Measurements from ENCODE around the gene KPNA2.
"Not testable (repeated sequence)": the region's sequence is repeated elsewhere in the genome, so short reads cannot be mapped to it uniquely, and the experiment has no call there.

The KPNA2 gene

GRCh38 chr17:68020409-68020756, 15.2 kb upstream of the KPNA2 start:
- no peak for DNase-seq

GRCh38 chr17:68020791-68021190, 14.7 kb upstream of the KPNA2 start:
- DNase-seq, result not testable (repeated sequence)

- no peak for DNase-seq
These were observed 13.6 kb upstream of the KPNA2 start for GRCh38 chr17:68021963-68022362.

- DNase-seq, result not testable (repeated sequence)
These were observed 13.0 kb upstream of the KPNA2 start for GRCh38 chr17:68022547-68022946.

- DNase-seq, result no peak
These were observed 5.9 kb upstream of the KPNA2 start for GRCh38 chr17:68029512-68030215.

- peak; percentile 10 for DNase-seq
These were observed 1.7 kb upstream of the KPNA2 start for GRCh38 chr17:68033636-68034451.

DNA sequence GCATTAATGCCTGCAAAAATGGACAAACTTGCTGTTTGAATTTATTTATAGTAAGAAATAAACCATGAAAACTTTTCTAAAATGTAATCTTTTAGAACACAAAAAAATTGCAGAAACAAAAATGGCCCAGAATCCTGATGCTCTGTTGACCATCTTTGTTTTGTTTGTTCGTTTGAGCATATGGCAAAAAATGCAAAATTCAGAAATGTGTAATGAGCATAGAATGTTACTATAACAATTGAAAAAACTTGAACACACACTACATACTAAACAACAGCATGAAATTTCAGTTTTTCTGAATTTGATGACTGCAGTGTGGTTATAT, 1.1 kb upstream of the KPNA2 start:
- no peak for DNase-seq

GRCh38 chr17:68035131-68035522, 408 bp upstream of the KPNA2 start:
- peak; percentile 99 for DNase-seq

DNA sequence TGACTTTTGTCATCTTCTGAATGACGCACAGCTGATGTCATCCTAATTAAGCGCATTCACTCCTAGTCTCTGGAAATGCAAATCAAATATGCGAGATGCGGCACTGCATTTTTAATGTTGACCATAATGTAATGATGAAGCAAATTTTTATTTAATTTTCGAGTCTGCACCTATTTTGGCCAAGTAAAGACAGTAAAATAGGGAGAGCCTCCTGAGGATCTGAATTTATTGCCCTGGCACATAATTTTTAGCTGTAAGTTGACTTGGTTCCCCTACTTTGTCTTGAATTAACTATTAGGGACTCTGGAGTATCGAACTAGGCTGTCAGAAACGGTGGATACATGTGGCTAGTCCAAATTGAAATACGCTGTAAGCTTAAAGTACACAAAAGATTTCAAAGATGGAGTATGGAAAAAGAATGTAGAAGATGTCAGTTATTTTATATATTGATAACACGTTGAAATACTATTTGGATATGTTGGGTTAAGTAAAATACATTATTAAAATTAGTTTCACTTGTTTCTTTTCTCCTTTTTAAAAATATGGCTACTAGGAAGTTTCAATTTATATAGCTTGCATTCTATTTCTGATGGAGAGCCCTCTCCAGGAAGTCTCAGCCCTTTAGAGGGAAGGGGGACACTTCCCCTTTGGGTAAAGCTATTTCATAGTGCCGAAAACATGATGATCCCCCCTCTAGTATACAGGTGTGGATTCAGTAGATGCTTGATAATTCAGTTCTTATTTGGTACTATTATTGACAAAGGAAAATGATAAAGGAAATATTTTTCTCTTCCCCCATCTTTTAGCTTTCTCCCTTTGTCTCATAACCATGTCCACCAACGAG, 991 bp downstream of the KPNA2 start:
- peak; percentile 5 for DNase-seq

DNA sequence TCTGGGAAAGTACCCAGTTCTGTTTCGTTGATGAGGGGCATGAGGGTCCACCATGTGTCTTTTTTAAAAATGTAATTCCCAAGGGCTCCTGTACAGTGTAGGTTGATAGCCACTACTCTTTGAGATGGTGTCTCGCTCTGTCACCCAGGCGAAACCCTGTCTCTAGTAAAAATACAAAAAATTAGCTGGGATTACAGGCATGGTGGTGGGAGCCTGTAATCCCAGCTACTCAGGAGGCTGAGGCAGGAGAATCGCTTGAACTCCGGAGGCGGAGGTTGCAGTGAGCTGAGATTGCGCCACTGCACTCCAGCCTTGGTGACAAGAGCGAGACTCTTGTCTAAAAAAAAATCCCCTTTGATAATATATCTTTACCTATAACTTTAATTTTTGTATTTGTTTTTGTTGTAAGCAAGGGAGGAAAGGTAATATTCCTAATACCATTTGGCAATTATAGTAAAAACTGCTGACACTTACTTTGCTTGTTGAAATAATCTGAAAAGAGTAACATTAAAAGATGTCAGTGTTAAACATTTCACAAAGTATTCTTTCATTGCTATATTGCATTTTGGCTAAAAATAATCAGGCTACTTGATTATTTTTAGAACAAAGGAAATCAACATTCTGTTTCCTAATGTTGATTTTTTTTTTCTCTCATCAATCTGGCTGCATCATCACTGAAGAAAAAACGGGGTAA, 11.8 kb downstream of the KPNA2 start:
- no peak for DNase-seq

GRCh38 chr17:68047890-68048542, 12.5 kb downstream of the KPNA2 start:
- not testable (repeated sequence) for DNase-seq

DNA sequence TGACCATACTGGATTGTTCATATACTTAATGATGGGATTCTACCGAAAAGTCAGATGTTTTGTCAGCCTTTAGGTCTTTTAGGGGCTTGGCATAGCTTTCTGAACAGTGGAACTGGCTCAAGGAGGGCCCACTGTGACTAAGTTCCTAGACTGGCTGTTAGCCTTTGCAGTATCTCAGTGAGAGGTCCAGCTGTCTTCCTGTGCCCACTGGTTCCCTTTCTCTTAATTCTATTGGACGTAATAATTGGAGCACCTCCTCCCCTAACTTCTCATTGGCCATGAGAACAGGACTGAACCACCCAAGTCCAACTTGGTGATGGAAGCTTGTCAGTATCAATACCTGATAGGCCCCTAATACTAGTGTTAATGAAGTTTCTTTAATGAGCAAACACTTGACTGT, 13.5 kb downstream of the KPNA2 start:
- DNase-seq, result no peak

DNA sequence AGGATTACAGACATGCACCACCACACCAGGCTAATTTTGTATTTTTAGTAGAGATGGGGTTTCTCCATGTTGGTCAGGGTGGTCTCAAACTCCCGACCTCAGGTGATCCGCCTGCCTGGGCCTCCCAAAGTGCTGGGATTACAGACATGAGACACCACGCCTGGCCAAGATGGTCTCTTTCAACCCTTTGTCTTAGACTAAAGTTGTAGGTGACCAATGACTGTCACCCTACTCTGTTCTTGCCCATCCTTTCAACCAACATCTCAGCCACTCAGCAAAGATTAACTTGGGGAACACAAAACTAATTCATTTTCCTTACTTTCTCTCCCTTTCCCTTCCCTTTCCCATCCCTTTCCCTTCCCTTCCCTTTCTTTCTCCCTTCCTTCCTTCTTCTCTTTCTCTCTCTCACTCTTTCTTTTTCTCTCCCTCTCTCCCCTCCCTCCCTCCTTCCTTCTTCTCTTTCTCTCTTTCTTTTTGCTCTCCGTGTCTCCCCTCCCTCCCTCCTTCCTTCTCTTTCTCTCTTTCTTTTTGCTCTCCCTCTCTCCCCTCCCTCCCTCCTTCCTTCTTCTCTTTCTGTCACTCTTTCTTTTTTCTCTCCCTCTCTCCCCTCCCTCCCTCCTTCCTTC, 14.4 kb downstream of the KPNA2 start:
- not testable (repeated sequence) for DNase-seq

DNA sequence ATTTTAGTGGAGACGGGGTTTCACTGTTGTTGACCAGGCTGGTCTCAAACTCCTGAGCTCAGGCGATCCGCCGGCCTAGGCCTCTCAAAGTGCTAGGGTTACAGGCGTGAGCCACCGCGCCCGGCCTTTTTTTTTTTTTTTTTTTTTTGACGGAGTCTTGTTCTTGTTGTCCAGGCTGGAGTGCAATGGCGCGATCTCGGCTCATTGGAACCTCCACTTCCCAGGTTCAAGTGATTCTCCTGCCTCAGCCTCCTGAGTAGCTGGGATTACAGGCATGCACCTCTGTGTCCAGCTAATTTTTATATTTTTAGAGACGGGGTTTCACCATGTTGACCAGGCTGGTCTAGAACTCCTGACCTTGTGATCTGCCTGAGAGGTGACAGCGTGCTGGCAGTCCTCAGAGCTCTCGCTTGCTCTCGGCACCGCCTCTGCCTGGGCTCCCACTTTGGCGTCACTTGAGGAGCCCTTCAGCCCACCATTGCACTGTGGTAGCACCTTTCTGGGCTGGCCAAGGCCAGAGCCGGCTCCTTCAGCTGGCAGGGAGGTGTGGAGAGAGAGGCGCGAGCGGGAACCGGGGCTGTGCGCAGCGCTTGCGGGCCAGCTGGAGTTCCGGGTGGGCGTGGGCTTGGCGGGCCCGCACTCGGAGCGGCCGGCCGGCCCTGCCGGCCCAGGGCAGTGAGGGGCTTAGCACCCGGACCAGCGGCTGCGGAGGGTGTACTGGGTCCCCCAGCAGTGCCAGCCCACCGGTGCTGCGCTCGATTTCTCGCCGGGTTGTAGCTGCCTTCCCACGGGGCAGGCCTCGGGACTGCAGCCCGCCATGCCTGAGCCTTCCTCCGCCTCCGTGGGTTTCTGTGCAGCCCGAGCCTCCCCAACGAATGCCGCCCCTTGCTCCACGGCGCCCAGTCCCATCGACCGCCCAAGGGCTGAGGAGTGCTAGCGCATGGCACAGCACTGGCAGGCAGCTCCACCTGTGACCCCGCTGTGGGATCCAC, 16.1 kb downstream of the KPNA2 start:
- not testable (repeated sequence) for DNase-seq

- no peak for DNase-seq
These were observed 17.3 kb downstream of the KPNA2 start for GRCh38 chr17:68052810-68053209.

DNA sequence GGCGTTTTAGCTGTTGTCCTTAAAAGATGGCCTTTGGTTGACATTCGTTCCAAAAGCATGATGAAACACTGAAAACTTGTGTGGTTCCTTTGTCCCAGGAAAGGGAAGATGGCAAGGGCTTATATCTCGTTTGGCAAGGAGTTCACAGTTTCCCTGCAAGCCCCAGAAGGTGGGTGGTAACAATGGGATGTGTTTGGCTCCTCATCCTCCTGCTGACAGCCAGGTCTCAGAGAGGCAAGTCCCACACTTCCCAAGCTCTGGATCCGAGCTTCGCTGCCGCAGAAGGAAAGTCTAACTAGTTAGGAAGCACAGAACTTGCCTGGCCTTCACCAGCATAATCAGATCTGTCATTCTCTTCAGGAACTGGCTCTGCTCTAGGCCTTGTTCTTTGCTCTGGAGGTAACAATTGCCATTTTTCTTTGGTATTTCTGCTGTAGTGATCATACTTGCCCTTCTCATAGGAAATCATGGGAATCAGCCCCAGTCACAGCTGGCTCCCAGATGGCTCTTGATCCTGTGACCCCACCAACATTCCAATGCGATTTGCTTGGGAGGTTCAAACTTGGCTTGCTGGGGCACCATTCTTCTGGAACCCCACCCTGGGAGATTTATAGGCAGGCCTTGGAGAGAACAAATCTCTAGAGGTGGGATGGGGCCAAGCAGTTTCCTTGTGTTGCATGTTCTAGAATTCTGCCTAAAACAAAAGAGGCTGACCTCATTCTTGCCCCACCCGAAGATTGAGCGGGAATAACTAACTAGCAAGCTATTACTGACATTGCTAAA, 17.9 kb downstream of the KPNA2 start:
- DNase-seq, result no peak

DNA sequence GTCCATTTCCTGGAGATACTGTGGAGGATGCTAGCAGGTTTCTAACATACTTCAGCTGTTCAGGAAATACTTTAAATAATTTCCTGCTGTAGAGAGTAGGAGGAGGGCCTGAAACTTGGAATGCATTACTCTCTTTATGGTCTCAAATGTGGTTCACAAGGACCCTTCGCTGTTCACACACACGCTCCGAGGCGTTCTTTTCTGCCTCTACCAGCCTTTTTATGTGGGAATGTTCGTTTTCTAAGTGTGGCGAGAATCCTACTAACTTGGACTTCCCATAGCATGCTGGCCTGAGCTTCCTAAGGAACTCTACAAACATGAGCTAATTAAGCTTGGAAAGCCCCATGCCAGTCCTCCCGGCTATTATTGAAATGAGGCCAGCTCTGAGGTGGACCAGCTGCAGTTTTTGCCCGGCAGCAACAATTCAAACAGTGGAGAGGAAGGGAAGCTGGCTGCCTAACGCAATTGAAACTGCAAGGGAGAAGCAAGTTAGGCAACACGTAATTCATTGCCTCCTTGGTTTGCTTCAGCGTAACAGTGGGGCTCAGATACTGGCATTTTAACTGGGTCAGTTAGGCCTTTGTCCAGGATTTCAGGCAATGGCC, 18.9 kb downstream of the KPNA2 start:
- no peak for DNase-seq

DNA sequence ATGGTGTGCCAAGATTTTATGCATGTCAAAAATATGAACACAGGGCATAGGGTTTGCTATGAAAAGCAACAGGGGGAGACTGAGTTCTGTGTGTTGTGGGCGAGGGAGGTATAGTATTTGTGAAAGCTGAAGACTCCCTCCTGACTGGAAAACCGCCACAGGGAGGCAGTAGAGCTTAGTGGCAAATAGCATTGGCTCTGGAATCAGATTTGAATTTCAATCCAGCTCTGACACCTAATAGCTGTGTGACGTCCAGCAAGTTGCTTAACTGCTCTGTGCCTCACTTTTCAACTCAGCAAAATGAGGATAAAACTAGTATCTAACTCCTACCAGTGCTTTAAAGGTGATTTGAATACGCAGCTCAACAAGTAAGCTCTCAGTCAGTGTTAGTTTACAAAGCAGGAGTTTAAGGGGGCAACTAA, 22.0 kb downstream of the KPNA2 start:
- DNase-seq, result no peak

GRCh38 chr17:68060336-68060735, 24.8 kb downstream of the KPNA2 start:
- no peak for DNase-seq

Measured in COR-L47 (cell line).